K562 (cell line): Measurements from ENCODE around the gene ITPKA.

ENCODE experiments used
- GTF2A2 ChIP-seq: IDR thresholded peaks from 2 replicates; pipeline ENCODE4 v1.6.1; 2016; ENCODE audit warnings: mild to moderate bottlenecking, missing genetic modification characterization, missing compliant biosample characterization
- ZNF583 ChIP-seq: fragments of 250-450 bp; sonication (Bioruptor Pico); IDR thresholded peaks from 2 replicates; pipeline ENCODE4 v1.4.0; 2020
- TF ChIP-seq, protein P1 (sequence below): fragments of 450-650 bp; formaldehyde crosslinking; IDR thresholded peaks from 2 replicates; pipeline ENCODE4 v1.4.0; 2020; ENCODE audit warnings: mild to moderate bottlenecking, moderate library complexity

DNA sequence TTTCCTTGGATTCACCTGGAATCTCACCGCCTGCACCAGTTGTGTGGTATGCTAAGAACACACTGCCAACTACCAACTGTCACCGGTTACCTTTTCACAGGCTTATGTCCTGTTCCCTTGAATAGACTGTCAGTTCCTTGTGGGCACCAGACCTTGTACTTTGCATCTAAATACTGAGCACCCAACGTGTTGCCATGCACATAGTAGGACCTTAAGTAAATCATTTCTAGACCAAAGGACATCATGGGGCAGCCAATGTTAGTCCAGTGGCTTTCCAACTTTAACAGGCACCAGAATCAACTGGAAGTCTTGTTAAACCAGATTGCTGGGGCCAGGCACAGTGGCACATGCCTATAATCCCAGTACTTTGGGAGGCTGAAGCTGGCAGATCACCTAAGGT is 51.5 kb downstream of the ITPKA start:
- TF ChIP-seq, protein P1, sequence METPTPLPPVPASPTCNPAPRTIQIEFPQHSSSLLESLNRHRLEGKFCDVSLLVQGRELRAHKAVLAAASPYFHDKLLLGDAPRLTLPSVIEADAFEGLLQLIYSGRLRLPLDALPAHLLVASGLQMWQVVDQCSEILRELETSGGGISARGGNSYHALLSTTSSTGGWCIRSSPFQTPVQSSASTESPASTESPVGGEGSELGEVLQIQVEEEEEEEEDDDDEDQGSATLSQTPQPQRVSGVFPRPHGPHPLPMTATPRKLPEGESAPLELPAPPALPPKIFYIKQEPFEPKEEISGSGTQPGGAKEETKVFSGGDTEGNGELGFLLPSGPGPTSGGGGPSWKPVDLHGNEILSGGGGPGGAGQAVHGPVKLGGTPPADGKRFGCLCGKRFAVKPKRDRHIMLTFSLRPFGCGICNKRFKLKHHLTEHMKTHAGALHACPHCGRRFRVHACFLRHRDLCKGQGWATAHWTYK: no peak
- no peak for TF ChIP-seq ZNF583 (CRISPR knock-in tag)
- no peak for TF ChIP-seq GTF2A2 (tag)
